GM21576 (cell line): Measurements from ENCODE around the gene DLGAP1.

Source experiments
- ATAC-seq: cut with Tn5 transposase; IDR thresholded peaks from one replicate; pipeline ENCODE4 v1.9.1; 2021; ENCODE audit warnings: mild to moderate bottlenecking, moderate library complexity; ENCODE audit not compliant: unreplicated experiment

DLGAP1 gene

GRCh38 chr18:4193086-4193485, 262.0 kb downstream of the DLGAP1 start:
- ATAC-seq: no peak

- no peak for ATAC-seq
Observed at GRCh38 chr18:4181882-4182568, 273.1 kb downstream of the DLGAP1 start.

GRCh38 chr18:4181086-4181485, 274.0 kb downstream of the DLGAP1 start:
- no peak for ATAC-seq

- ATAC-seq: no peak
Observed at GRCh38 chr18:4172196-4173100, 282.7 kb downstream of the DLGAP1 start.

GRCh38 chr18:4157352-4157751, 297.8 kb downstream of the DLGAP1 start:
- no peak for ATAC-seq

GRCh38 chr18:4146797-4147196, 308.3 kb downstream of the DLGAP1 start:
- no peak for ATAC-seq

- ATAC-seq: no peak
Observed at GRCh38 chr18:4144201-4144600, 310.9 kb downstream of the DLGAP1 start.

GRCh38 chr18:4143585-4143984, 311.5 kb downstream of the DLGAP1 start:
- no peak for ATAC-seq

GRCh38 chr18:4142876-4143275, 312.2 kb downstream of the DLGAP1 start:
- ATAC-seq: no peak

GRCh38 chr18:4134700-4135099, 320.4 kb downstream of the DLGAP1 start:
- ATAC-seq: no peak

- ATAC-seq: no peak
Observed at GRCh38 chr18:4130734-4131719, 324.1 kb downstream of the DLGAP1 start.

- ATAC-seq: no peak
Observed at GRCh38 chr18:4126939-4127338, 328.2 kb downstream of the DLGAP1 start.

- no peak for ATAC-seq
Observed at GRCh38 chr18:4125627-4126230, 329.4 kb downstream of the DLGAP1 start.

GRCh38 chr18:4125224-4125623, 329.9 kb downstream of the DLGAP1 start:
- ATAC-seq: no peak

GRCh38 chr18:4119813-4120212, 335.3 kb downstream of the DLGAP1 start:
- no peak for ATAC-seq

- no peak for ATAC-seq
Observed at GRCh38 chr18:4119127-4119648, 335.9 kb downstream of the DLGAP1 start.

GRCh38 chr18:4108016-4108415, 347.1 kb downstream of the DLGAP1 start:
- no peak for ATAC-seq

GRCh38 chr18:4107049-4107467, 348.0 kb downstream of the DLGAP1 start:
- no peak for ATAC-seq

- ATAC-seq: peak; percentile 58
Observed at GRCh38 chr18:4106407-4107033, 348.6 kb downstream of the DLGAP1 start.

GRCh38 chr18:4102901-4103300, 352.2 kb downstream of the DLGAP1 start:
- no peak for ATAC-seq
